NCI-H748 treated with DMSO at 0.1 percent for 48 hours (cell line): ENCODE data around the gene AMBP.
"Not testable (repeated sequence)": the region's sequence is repeated elsewhere in the genome, so short reads cannot be mapped to it uniquely, and the experiment has no call there.

Source experiments
- DNase-seq: peaks from one replicate; lab custom pipeline; 2025; lab: John Stamatoyannopoulos, UW

The AMBP gene

DNA sequence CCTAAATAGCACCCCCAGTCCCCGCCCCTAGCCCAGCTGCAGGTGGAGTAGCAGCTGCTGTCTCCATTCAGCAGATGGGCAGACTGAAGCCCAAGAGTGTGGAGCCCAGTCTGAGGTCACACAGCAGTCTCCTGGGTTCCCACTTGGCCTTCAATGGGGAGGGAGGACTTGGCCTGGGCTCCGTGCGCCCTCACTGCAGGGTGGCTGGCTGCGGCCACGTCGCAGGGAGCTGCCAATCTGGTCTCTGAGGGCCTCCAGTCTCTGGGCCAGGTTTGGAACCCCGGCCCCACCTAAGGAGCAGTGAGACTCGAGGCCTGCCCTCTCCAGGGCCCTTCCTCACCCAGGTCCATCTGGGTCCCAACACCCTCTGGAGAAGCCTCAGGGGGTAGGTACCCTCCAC, 13.6 kb upstream of the AMBP start:
- no peak for DNase-seq

DNA sequence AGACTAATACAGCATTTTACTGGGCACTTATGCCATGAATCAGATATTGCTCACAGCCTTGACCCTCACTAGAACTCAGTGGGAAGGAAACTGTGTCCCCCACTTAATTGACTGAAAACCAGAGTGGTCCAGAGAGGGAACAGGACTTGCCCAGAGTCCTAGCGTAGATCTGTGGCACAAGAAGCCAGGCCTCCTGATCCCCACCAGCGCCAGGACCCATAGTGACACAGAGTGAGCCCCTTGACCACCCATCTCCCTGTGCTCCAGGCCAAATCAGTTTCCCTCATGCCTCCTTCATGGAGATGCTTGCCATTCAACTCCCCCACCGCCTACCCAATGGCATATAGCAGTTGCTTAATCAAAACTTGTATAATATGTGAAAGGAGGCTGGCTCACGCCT, 12.7 kb upstream of the AMBP start:
- no peak for DNase-seq

DNA sequence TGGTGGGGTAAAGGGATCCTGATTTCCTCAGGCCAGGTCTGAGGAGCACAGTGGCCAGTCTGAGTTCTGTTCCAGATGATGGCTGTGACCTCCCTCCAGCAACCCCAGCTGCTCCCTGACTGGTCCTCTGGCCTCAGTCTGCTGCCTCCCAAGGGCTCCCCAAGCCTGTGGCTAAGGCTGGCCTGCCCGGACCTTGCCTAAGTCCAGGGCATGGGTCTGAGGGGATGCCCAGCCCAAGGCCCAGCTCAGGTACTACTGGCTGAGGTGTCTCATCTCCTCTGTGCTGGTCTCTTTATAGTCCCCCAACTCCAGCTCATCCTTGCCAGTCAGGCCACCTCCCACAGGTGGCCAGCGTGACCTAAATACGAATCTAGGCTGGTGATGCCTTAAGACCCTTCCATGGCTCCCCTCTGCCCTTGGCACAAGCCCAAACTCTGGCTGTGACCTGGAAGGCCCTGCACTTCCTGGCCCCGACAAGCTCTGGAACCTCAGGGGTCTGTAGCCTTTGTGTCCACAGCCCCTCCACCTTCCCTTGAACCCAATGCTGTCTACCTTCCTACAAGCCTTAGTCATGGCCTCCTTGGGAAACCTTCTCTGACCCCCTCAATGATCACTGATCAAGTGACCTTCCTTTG, 11.2 kb upstream of the AMBP start:
- DNase-seq = no peak

DNA sequence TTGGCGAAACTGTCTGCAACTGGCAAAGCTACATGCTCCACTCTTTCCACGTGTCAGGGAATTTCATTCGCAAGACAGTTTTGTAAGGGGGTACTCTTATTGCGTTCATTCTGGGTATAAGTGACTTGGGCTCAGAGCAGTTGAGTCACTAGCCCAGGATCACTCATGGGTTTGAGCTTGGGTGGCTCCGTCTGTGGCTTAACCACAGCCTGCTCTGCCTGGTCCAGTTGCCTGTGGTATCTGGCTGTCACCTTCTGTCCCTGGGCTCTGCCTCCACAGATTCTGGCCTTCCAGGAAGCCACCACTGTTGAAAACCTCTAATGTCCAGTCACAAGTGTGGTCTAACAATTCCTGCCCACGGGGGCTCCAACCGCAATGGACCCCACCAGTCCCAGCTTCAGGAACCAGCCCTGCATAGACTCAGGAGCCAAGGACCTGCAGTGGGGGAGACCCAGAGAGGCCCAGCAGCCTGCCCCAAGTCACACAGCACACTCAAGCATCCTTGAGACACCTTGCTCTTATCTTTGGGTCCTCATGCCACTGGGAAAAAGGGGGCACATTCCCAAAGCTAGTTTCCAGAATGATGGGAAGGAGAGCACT, 10.6 kb upstream of the AMBP start:
- no peak for DNase-seq

DNA sequence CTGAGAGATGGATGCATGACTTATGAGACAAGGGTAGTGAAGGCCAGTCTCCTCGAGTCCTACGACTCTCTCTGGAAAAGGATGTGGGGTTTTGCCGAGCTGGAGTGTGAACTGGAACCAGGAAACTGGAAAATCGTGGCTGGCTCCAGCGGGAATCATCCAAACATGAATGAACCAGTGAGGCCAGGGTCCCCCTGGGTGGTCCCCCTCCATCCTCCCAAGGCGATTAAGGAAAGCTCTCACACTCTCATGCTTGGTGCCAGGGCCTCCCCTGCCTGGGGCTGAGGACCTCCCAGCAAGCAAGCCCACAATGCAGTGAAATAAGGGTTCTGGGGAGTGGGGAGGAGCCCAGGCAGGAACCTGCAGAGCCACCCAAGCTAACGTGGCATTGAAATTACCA, 9.6 kb upstream of the AMBP start:
- DNase-seq = no peak

DNA sequence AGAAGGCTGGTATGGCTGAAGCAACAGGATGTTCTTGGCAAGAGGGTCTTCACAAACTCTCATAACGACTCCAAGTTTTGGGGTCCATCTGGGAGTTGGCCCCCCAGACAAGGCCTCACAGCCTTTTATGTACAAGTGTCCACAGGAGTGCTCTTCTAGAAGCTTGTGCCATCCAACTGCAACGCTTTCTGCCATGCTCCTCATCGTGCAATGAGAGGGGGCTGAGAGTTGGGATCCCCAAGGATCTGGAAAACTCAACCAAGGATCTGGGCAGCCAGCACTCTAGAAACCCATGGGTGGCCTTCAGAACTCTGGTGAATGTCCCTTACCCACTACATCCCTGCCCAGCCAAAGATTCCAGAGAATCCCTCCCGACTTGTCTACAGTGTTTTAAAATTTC, 8.5 kb upstream of the AMBP start:
- no peak for DNase-seq

DNA sequence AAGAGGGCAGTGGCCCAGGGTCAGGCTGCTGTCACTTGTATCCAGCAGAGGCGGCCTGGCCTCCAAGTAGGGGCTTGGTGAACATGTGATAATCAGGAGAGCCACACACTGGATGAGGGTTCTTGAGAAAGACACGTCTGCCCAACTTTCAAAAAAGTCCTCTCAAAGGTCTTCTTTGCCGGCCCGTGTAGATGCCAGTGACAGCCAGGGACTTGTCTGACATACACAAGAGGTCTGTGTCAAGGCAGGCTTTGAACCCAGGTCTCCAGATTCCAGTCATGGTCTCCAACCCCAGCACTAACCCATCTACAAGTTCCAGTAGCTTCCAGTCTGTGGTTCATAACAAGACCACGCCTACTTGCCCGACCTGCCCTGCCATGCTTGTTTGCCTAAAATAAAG, 7.9 kb upstream of the AMBP start:
- DNase-seq = no peak

DNA sequence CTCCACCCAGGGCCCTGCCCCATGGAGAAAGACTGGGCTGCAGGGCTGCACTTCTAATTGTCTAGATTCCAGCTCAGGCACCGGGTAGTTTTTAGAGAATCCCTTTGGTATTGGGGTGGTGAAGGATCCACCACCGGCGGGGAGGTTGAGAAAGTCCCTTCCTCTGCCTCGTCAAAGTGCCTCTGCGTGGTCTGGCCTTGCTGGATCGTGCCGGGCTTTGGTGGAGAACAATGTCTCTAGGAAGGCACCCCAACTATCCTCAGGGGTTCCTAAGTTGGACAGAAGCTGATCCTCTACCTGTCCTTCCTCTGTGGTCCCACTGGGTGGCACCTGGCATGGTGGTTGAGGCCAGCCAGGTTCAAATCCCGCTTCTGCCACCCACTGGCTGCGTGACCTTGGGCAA, 7.3 kb upstream of the AMBP start:
- DNase-seq = no peak

DNA sequence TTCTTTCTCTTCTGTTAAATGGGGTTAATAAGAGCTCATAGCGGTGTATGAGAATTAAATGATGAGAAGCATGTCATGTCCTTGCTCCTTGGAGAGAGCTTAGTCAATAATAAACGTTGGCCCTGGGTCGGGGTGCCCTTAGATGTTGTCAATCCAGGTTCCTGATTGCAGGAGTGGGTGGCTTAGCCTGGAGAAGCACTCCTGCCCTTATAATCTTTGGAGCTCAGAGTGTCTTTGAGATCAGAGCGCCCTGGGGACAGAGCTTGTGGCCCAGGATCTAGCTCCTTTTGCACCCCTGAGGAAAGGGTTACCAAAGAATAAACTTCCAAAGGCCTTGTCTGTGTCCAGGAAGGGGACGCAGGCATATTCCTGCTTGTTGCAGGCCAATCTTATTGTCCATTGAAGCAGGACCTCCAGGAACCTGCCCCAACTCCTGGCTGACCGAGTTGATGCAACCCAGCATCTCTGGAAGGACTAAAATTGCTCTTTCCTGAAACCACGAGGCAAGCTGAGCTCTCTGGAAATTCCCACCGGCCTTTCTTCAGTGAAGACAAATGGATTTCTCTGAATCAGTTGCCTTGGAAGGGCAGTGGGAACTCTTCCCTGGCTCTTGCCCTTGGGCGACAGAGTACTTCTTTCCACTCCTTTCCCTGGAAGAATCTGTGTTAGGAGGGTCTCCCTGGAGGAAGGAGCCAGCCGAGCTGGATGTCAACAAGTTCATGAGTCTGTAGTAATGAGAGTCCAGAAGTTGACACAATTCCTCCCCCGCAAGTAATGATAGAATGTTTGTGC, 6.4 kb upstream of the AMBP start:
- no peak for DNase-seq

DNA sequence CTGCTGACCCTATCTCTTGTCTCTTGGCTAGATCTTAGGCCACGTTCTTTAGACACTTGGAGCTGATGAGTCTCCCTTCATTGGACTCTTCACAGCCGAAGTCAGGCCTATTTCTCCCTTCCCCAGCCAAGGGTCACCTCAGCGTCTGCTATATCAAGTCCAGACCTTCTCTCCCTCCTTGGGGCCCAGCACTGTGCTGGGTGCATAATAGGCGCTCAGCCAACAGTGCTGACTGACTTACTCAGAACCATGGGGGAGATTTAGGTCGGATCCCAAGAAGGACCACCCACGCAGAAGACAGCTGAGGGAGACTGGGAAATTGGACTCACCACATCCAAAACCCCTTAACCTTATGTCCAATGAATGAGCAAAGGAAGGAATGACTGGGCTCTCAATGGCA, 5.6 kb upstream of the AMBP start:
- DNase-seq = no peak

DNA sequence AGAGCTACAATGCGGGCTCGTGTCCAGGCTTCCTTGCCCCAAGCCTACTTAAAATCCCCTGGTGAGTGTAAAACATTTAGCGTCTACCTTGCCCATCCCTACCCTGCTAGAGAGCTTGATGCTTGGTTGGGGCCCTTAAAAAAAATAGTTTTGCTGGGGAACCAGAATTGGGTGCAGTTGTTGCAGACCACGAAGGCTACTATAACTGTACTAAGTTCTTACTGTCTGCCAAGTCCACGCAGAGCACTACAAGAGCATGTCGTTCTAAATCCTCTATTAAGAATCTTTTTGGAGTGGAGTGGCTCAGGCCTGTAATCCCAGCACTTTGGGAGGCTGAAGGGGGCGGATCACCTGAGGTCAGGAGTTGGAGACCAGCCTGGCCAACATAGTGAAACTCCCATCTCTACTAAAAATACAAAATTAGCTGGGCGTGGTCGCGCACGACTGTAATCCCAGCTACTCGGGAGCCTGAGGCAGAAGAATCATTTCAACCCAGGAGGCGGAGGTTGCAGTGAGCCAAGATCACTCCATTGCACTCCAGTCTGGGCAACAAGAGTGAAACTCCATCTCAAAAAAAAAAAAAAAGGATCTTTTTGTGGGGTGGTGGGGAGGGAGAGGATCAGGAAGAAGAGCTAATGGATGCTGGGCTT, 4.8 kb upstream of the AMBP start:
- not testable (repeated sequence) for DNase-seq

DNA sequence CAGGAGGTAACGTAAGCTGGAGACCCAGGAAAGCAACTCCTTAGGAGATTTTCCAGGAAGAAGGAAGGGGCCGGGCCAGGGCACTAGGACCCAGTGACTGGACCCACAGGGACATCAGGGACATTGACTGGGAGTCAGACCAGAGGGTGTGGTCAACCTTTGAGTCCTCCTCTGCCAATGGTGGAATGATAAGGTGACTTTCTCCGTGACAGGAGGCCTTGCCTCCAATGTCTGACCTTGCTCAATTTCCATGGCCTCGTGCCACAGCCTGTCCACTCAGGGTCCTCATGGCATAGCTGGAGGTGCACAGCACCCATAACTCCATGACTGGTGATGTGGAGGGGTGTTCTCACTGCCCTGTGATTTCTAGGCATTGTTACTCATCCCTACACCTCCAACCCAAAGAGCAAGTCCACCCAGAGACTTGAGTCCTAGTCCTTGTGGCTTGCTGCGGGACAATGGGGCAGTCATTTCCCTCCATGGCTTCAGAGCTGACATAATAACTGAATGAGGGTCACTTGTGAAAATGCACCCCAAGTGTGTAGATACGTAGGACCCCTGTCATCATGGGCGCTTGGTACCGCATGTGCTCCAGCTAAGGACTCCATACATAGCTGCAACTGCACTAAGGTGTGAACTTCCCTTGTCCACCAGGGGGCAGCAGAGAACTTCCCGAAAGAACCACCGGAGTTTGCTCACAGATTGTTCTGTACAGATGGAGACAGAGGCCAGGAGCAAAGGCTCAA, 4.1 kb upstream of the AMBP start:
- peak; percentile 80 for DNase-seq

DNA sequence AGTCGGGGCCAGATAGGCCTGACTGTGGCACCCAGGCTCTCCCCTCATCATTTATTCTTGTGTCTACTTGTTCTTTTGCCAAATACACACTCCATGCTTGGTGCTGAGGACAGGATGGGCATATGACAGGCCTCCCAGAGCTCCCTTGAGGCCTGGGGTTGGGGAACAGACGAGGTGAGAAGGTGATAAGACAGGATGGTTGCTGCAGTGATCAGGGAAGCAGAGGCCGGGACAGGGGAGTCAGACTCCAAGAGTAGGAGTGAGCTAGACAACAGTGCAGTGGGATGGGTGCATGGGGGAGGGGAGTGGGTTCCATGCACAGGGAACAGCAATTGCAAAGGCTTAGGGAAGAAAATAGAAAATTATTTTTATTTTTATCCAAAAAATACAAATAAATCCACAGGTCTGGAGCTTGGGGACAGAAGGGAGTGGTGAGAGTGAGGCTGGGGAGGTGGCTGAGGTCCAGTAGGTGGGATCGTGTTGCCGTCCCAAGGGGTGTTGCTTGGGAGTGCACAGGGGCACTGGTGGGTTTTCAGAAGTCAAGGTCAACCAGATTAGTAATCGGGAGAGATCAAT, 3.4 kb upstream of the AMBP start:
- DNase-seq = no peak

DNA sequence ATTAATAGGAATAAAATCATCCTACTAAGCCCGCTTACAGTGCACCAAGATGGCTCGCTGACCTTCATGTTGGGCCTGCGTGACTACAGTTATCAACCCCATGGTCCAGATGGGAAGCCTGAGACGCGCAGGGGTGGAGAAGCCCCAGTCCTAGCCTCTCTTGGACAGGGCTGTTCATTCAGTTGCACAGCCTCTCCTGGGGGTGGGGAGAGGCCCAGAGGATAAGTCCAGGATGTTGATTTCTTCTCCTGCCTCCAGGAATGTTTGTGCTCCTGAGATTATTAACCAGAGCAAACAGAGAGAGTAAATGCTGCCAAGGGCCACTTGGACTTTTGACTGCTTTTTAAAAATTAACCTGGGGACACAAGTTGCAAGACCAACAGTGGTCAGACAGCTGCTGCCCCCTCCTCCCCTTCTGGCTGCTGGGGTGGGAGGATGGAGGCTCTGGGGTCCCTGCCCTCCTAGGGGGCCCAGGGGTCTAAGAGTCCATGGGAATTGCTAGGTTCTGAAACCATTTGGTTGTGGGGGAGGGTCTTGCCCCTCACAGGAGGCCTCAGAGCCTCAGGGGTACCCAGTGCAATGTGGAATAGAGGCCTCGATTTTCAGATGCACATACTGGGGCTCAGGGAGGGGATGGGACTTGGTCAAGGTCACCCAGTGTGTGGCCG, 2.8 kb upstream of the AMBP start:
- no peak for DNase-seq

DNA sequence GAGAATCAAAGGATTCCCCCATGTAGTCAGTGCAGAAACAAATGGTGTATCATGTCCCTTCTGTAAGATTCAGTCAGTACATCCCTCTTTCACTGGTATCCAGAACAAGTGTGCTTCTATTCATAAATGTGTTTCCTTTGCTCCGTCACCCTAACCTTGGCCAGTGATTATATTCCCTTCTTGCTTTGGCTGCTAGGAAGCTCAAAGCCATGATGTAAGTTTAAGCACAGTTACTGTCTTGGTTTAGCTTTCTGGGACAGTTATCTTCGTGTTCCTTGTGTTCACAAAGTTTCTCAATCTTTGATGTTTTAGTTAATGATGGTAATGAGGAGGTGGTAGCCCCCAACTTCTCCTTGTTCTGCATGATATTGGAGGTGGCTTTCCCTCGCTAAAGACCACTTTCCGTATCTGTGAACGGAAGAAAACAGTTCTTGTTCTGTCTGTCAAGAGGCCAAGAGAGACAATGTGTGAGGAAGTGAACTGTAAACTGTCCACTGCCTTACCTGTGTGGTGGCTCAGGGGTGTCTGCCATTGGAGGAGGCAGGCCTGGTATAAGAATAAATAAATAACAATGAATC, 2.2 kb upstream of the AMBP start:
- no peak for DNase-seq

DNA sequence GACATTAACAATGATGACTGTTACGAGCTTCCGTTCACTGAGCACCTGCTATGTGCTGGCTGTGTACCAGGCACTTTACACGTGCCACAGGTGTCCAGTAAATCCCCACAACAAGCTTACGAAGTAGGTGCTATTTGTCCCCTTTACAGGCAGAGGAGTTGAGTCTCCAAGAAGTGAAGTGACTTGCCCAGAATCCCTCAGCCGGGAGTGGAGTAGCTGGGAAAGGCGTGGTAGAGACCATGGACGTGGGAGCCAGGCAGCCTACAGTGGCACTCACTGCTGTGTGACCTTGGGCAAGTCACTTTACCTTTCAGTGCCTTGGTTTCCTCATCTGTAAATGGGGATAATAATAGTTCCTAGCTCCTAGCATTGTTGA, 669 bp upstream of the AMBP start:
- no peak for DNase-seq

DNA sequence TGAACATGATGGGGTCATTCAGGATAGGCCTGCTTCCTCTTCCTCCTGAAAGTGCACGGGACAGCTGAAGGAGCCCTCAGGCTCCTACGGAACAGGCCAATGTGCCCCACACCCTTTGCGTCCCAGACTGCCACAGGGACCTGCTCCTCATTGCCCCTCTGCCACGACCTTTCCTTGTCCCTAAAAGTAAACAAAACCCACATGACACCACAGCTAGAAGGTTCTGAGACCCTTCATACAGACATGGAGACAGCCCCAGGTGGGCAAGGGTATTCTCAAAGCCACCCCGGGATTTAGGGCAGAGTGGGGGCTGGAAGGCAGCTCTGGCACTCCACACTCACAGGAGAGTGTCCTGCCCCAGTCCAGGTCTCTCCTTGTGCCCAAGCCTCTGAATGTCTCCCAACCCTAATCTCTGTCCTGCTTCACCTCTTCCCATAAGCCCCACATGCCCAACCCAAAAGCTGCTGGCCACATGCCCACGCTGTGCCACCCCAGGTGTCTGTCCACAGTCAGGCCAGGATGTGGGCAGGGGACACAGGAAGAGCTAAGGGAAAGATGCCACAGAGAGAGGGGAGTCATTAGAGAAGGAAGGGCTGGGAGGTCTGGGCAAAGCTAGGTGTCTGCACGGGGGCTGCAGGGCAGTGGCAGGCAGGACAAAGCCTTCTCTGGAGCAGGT, 800 bp downstream of the AMBP start:
- DNase-seq = no peak

DNA sequence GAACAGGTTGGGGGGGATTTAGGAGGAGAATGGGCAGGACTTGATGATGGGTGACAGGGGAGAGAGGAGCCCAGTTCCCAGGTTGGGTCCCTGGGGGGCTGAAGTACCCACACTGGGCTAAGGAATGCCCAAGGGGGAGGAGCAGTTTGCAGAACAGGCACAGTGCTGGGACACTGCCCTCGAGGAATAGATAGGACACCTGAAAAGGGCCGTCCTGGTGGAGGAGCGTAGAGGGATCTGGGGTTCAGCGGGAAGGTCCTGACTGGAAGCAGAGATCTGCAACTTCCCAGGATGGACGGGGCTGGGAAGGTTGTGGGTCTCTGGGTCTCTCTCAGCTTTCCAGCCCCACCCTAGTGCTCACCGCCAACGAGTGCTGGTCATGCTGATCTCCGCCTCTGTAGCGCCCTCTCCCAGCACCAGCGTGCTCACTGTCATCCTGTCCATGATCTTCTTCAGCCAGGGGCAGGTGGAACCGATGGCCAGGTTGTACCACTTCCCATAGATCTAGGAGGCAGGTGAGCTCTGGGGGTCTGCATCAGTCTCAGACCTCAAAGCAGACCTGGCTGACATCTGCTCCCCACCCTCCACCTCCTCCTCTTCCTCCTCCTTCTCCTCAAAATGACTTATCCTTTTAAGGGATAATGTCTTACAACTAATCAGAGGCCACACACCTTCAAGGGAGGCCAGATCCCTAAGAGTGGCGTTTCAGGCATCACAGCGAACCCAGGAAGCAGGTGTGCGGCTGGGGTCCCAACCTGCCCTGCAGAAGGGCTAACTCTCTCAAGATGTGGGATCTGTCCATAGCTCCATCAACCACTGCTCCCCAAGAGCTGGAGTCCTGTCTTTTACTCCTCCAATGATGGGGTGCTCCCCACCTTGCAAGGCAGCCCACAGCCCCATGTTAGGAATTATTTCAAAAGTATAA, 1.6 kb downstream of the AMBP start:
- DNase-seq = no peak

DNA sequence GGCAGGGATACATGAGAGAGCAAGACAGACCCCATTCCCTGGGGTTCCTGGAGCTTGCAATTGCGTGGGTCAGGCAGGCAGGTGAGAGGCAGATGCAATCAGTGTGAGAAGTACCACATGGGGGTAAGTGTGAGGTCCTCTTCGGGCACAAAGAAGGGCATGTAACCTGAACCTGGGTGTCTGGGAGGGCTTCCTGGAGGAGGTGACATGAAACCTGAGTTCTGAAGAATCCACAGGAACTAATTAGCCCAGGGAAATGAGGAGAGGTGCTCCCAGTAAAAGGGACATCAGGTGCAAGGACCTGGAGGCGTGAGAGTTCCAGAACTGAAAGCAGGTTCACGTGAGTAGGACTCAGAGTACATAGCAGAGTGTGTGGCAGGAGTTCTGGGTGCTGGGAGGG, 2.5 kb downstream of the AMBP start:
- no peak for DNase-seq
